Activated naive CD4-positive, alpha-beta T cell treated with anti-CD3 and anti-CD28 coated beads, Interleukin-2, amount 50 U/mL, for 72 hours (primary cell): Measurements from ENCODE around the gene PFKP. TPM values are rescaled to one million over a fixed set of nuclear protein-coding genes. Genes with fewer than 3 reads are reported as not detected.

ENCODE experiments used
- ATAC-seq, 2 donors: fragments of 150-1000 bp; cut with Tn5 transposase; 2 replicates each; pipeline ENCODE4 v1.10.0; 2021; ENCODE audit warnings: mild to moderate bottlenecking in 2 of 2, moderate library complexity in 2 of 2
- DNase-seq, 2 donors: peaks; one replicate each; pipeline ENCODE4 v3.0.0; 2021 to 2022; ENCODE audit warnings: low spot score in 2 of 2
- H3K27ac Mint-ChIP-seq, 2 donors: one replicate each; pipeline ENCODE4 v1.8.0; 2022; ENCODE audit warnings: mild to moderate bottlenecking in 2 of 2, mixed read lengths in 2 of 2
- H3K36me3 Mint-ChIP-seq, 2 donors: one replicate each; pipeline ENCODE4 v1.8.0; 2022; ENCODE audit warnings: mixed read lengths in 2 of 2
- H3K9me3 Mint-ChIP-seq, 2 donors: one replicate each; pipeline ENCODE4 v1.8.0; 2022; ENCODE audit warnings: mixed read lengths in 2 of 2
- total RNA-seq, 2 donors: library from RNA; stranded (reverse); gene quantifications; one replicate each; pipeline ENCODE4 v1.2.3, GENCODE V29; 2022

Gene PFKP
- total RNA-seq, 2 donors from 2014 or later, result 63.7 to 258 TPM

- DNase-seq (no peak), ATAC-seq (peak in 1 of 2 donors; percentile 8)
- H3K36me3 Mint-ChIP-seq, result peaks cover 5 to 21% of the 10 kb centered on the region in 2 donors
- no peak overlapping the region for H3K27ac Mint-ChIP-seq
- no peaks in the 10 kb centered on the region for H3K9me3 Mint-ChIP-seq
Observed at GRCh38 chr10:3143366-3143765, 76.0 kb downstream of the PFKP start.

- no peak for ATAC-seq
- peak overlapping the region in 1 of 2 donors; percentile 68 for H3K27ac Mint-ChIP-seq
- H3K36me3 Mint-ChIP-seq, result peaks cover 5 to 15% of the 10 kb centered on the region in 2 donors
- no peaks in the 10 kb centered on the region for H3K9me3 Mint-ChIP-seq
- no peak for DNase-seq
Observed at GRCh38 chr10:3143791-3144434, 76.6 kb downstream of the PFKP start.

- ATAC-seq, result no peak
- Mint-ChIP-seq H3K27ac (no peak overlapping the region), H3K9me3 (no peaks in the 10 kb centered on the region), H3K36me3 (peaks cover 8 to 15% of the 10 kb centered on the region in 2 donors)
- DNase-seq, result no peak
Observed at GRCh38 chr10:3145366-3145765, 78.0 kb downstream of the PFKP start.

- ATAC-seq (no peak), DNase-seq (no peak)
- Mint-ChIP-seq H3K36me3 (peaks cover 9 to 15% of the 10 kb centered on the region in 2 donors), H3K27ac (peak overlapping the region in 1 of 2 donors; percentile 44), H3K9me3 (no peaks in the 10 kb centered on the region)
Observed at GRCh38 chr10:3146289-3146688, 78.9 kb downstream of the PFKP start.

- DNase-seq (no peak), ATAC-seq (no peak)
- Mint-ChIP-seq H3K9me3 (no peaks in the 10 kb centered on the region), H3K27ac (peak overlapping the region in 1 of 2 donors; percentile 56), H3K36me3 (peaks cover 6 to 15% of the 10 kb centered on the region in 2 donors)
Observed at GRCh38 chr10:3147117-3147820, 79.9 kb downstream of the PFKP start.

- DNase-seq (no peak), ATAC-seq (no peak)
- peak overlapping the region in 1 of 2 donors; percentile 56 for H3K27ac Mint-ChIP-seq
- no peaks in the 10 kb centered on the region for H3K9me3 Mint-ChIP-seq
- peaks cover 4 to 18% of the 10 kb centered on the region in 2 donors for H3K36me3 Mint-ChIP-seq
Observed at GRCh38 chr10:3148041-3148440, 80.7 kb downstream of the PFKP start.

- Mint-ChIP-seq H3K36me3 (peaks cover 4 to 11% of the 10 kb centered on the region in 2 donors), H3K27ac (peak overlapping the region in 1 of 2 donors; percentile 4), H3K9me3 (no peaks in the 10 kb centered on the region)
- no peak for ATAC-seq
- no peak for DNase-seq
Observed at GRCh38 chr10:3148994-3149393, 81.6 kb downstream of the PFKP start.

GRCh38 chr10:3149918-3150317 is 82.6 kb downstream of the PFKP start:
- DNase-seq (no peak), ATAC-seq (no peak)
- Mint-ChIP-seq H3K36me3 (peaks cover 4 to 13% of the 10 kb centered on the region in 2 donors), H3K9me3 (no peaks in the 10 kb centered on the region), H3K27ac (no peak overlapping the region)

- Mint-ChIP-seq H3K36me3 (peaks cover 4 to 13% of the 10 kb centered on the region in 2 donors), H3K9me3 (no peaks in the 10 kb centered on the region), H3K27ac (peak overlapping the region in 1 of 2 donors; percentile 40)
- no peak for ATAC-seq
- DNase-seq, result no peak
Observed at GRCh38 chr10:3150366-3150765, 83.0 kb downstream of the PFKP start.

- ATAC-seq, result no peak
- H3K27ac Mint-ChIP-seq, result no peak overlapping the region
- H3K36me3 Mint-ChIP-seq, result peaks cover 4 to 15% of the 10 kb centered on the region in 2 donors
- no peaks in the 10 kb centered on the region for H3K9me3 Mint-ChIP-seq
- no peak for DNase-seq
Observed at GRCh38 chr10:3150961-3151360, 83.6 kb downstream of the PFKP start.

- ATAC-seq (peak in 1 of 2 donors; percentile 26), DNase-seq (no peak)
- H3K27ac Mint-ChIP-seq, result peak overlapping the region in 1 of 2 donors; percentile 95
- H3K9me3 Mint-ChIP-seq, result no peaks in the 10 kb centered on the region
- peaks cover 4 to 19% of the 10 kb centered on the region in 2 donors for H3K36me3 Mint-ChIP-seq
Observed at GRCh38 chr10:3151889-3152565, 84.7 kb downstream of the PFKP start.

GRCh38 chr10:3152566-3152935 is 85.2 kb downstream of the PFKP start:
- no peaks in the 10 kb centered on the region for H3K9me3 Mint-ChIP-seq
- ATAC-seq, result peak in 1 of 2 donors; percentile 27
- no peak for DNase-seq
- peak overlapping the region in 1 of 2 donors; percentile 95 for H3K27ac Mint-ChIP-seq
- peaks cover 7 to 19% of the 10 kb centered on the region in 2 donors for H3K36me3 Mint-ChIP-seq

GRCh38 chr10:3154666-3155065 is 87.3 kb downstream of the PFKP start:
- no peak for DNase-seq
- ATAC-seq, result no peak
- no peak overlapping the region for H3K27ac Mint-ChIP-seq
- H3K9me3 Mint-ChIP-seq, result no peaks in the 10 kb centered on the region
- H3K36me3 Mint-ChIP-seq, result peaks cover 19 to 20% of the 10 kb centered on the region in 2 donors

- Mint-ChIP-seq H3K27ac (no peak overlapping the region), H3K36me3 (peaks cover 12 to 20% of the 10 kb centered on the region in 2 donors), H3K9me3 (no peaks in the 10 kb centered on the region)
- ATAC-seq, result no peak
- DNase-seq, result no peak
Observed at GRCh38 chr10:3159152-3159551, 91.8 kb downstream of the PFKP start.

- DNase-seq (no peak), ATAC-seq (no peak)
- H3K27ac Mint-ChIP-seq, result no peak overlapping the region
- peaks cover 0 to 33% of the 10 kb centered on the region in 2 donors for H3K36me3 Mint-ChIP-seq
- no peaks in the 10 kb centered on the region for H3K9me3 Mint-ChIP-seq
Observed at GRCh38 chr10:3162533-3162932, 95.2 kb downstream of the PFKP start.

GRCh38 chr10:3163879-3164278 is 96.5 kb downstream of the PFKP start:
- Mint-ChIP-seq H3K27ac (no peak overlapping the region), H3K36me3 (peaks cover 5 to 23% of the 10 kb centered on the region in 2 donors), H3K9me3 (no peaks in the 10 kb centered on the region)
- DNase-seq (no peak), ATAC-seq (no peak)

- ATAC-seq (no peak), DNase-seq (no peak)
- Mint-ChIP-seq H3K9me3 (no peaks in the 10 kb centered on the region), H3K36me3 (peaks cover 12 to 21% of the 10 kb centered on the region in 2 donors), H3K27ac (no peak overlapping the region)
Observed at GRCh38 chr10:3165196-3165595, 97.8 kb downstream of the PFKP start.
